Tibial nerve (tissue), 4 donors: ENCODE results near the gene MAP4K2. TPM values are rescaled to one million over a fixed set of nuclear protein-coding genes. Genes with fewer than 3 reads are reported as not detected.

Source experiments
- DNase-seq, 2 donors: peaks; one replicate each; pipeline ENCODE4 v3.0.0-alpha.2; 2019; ENCODE audit warnings: low spot score in 2 of 2
- H3K27ac ChIP-seq, 4 donors: fragments of 200-600 bp; sonication (generic) in 3 of 4; one replicate each; pipeline ENCODE4 v1.5.1; 2017 to 2019; ENCODE audit warnings: mild to moderate bottlenecking in 1 of 4
- H3K27me3 ChIP-seq, 2 donors: fragments of 200-600 bp; sonication (generic) in 1 of 2; one replicate each; pipeline versions ENCODE4 v1.5.1 to v1.6.0; 2017 to 2019
- H3K36me3 ChIP-seq, 3 donors: fragments of 200-600 bp; sonication (generic); one replicate each; pipeline ENCODE4 v1.5.1; 2018 to 2019
- H3K4me1 ChIP-seq, 4 donors: fragments of 200-600 bp; sonication (generic) in 3 of 4; one replicate each; pipeline ENCODE4 v1.5.1; 2017 to 2019
- H3K4me3 ChIP-seq, 4 donors: fragments of 200-600 bp; sonication (generic) in 3 of 4; one replicate each; pipeline ENCODE4 v1.5.1; 2017 to 2019; ENCODE audit warnings: mild to moderate bottlenecking in 1 of 4, moderate library complexity in 1 of 4
- H3K9me3 ChIP-seq, 4 donors: fragments of 200-600 bp; sonication (generic) in 3 of 4; one replicate each; pipeline ENCODE4 v1.5.1; 2017 to 2019
- EP300 ChIP-seq, 2 donors: sonication (generic); formaldehyde crosslinking; IDR thresholded peaks; one replicate each; pipeline ENCODE4 v1.6.1; 2017; ENCODE audit warnings: antibody characterized with exemption in 2 of 2, mild to moderate bottlenecking in 1 of 2
- POLR2A ChIP-seq, 2 donors: fragments of 450-650 bp; IDR thresholded peaks; one replicate each; pipeline ENCODE4 v1.6.1; 2017; ENCODE audit warnings: antibody characterized with exemption in 2 of 2, mild to moderate bottlenecking in 2 of 2, moderate library complexity in 2 of 2
- WGBS, 2 donors: methylation state at CpG; one replicate each; pipeline ENCODE4 v1.1.5; 2018; 5-methylcytosine and 5-hydroxymethylcytosine counted together
- total RNA-seq, 4 donors: library from RNA; depleted of rRNA; stranded (reverse); fragments of >200 nt; gene quantifications; one replicate each; pipeline ENCODE4 v1.1.0, GENCODE V29; 2016
- TF ChIP-seq, protein P1 (sequence below), 5 experiments: fragments of 200-600 bp in 3 of 5; fragments of 450-650 bp in 2 of 5; sonication (generic) in 3 of 5; IDR thresholded peaks; one replicate each; pipeline ENCODE4 v1.5.1; 2016 to 2019; ENCODE audit warnings: antibody characterized with exemption in 5 of 5, mild to moderate bottlenecking in 3 of 5, moderate library complexity in 2 of 5

The MAP4K2 gene
- total RNA-seq, 4 donors from 2014 or later, result 10.6 to 22.2 (median 13.5) TPM

DNA sequence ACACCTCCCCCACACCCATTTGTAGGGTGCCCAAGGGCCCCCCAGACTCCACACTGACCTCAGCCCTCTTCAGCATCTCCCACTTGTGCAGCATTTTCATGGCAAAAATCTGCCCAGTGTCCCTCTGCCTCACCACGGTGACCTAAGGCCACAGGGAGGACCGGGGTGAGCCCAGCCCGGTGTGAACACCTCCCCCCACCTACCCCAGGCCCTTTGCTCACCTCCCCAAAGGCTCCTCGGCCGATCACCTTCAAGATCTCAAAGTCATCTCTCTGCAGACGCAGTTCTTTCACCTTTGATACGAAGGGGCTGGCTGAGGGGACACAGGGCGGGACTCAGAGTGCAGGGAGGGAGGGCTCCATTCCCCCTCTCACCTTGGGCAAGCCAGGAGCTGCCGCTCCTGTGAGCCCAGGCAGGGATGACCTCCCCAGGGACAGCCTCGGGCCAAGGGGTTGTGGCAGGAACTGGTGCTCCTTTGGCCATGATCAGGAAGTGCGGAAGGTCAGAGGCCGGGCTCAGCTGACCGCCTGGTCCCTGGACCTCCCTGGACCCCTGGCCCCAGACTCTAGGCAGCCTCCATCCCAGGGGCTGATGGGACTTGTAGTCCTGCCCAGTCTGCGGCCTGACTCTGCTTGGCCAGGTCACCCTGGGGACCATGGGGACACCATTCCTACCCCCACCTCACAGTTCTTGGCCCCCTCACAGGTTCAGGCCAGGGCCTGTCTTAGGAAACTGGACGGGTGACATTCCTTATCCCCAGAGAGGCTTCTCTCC lies 38.8 kb upstream of the MAP4K2 start:
- 83 to 84% methylated on average over 9 to 15 of the region's 15 CpGs for WGBS, 2 donors
- H3K27me3 ChIP-seq, result no peaks in the 10 kb centered on the region
- TF ChIP-seq, protein P1, sequence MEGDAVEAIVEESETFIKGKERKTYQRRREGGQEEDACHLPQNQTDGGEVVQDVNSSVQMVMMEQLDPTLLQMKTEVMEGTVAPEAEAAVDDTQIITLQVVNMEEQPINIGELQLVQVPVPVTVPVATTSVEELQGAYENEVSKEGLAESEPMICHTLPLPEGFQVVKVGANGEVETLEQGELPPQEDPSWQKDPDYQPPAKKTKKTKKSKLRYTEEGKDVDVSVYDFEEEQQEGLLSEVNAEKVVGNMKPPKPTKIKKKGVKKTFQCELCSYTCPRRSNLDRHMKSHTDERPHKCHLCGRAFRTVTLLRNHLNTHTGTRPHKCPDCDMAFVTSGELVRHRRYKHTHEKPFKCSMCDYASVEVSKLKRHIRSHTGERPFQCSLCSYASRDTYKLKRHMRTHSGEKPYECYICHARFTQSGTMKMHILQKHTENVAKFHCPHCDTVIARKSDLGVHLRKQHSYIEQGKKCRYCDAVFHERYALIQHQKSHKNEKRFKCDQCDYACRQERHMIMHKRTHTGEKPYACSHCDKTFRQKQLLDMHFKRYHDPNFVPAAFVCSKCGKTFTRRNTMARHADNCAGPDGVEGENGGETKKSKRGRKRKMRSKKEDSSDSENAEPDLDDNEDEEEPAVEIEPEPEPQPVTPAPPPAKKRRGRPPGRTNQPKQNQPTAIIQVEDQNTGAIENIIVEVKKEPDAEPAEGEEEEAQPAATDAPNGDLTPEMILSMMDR (IDR thresholded peaks at IDR 0.05), result no peak
- TF ChIP-seq POLR2A (IDR thresholded peaks at IDR 0.05) (no peak), EP300 (IDR thresholded peaks at IDR 0.05) (no peak)
- H3K27ac ChIP-seq, result no peak overlapping the region
- no peaks in the 10 kb centered on the region for H3K36me3 ChIP-seq
- peaks cover 0 to 14% (median 3%) of the 10 kb centered on the region in 4 donors for H3K4me1 ChIP-seq
- DNase-seq, result no peak
- no peaks in the 10 kb centered on the region for H3K9me3 ChIP-seq
- no peak overlapping the region for H3K4me3 ChIP-seq

DNA sequence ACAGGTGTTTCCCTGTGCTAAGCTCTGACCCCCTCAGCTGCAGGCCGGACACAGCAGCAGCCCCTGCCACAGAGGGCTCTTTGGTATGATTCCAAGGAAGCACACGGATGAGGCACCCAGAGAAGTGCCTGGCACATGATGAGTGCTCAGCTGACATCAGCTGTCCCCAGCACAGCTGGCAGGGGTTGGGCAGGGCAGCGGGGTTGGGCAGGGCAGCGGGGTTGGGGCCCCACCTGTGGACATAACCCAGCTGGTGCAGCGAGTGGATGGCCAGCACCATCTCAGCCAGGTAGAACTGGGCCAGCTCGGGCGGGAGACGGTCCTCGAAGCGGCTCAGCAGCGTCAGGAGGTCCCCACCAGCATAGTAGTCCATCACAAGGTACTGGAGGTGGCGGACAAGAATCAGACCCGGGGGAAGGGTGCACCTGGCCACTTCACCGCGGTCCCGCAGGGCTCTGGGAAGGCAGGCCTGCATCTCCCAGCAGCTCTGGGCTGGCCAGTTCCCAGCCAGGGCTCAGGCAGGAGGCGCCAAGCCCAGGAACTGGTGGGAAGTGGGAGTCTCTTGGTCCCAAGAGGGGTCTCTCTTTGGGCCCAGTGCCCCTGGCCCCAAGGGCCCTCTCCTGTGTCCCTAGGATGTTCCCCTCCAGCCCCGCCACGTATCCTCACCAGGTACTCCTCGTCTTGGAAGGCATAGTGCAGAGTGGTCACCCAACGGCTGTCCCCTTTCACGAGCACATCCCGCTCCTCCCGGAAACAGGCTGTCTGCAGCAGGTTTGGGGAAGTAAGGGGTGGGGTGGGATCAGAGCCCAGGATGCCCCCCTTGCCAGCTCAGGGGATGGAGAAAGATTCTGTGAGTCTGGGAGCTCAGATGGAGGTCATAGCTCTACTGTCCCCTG lies 37.1 kb upstream of the MAP4K2 start:
- Histone ChIP-seq H3K27me3 (no peaks in the 10 kb centered on the region), H3K4me3 (no peak overlapping the region), H3K4me1 (peaks cover 0 to 14% (median 2%) of the 10 kb centered on the region in 4 donors), H3K36me3 (no peaks in the 10 kb centered on the region), H3K9me3 (no peaks in the 10 kb centered on the region), H3K27ac (no peak overlapping the region)
- DNase-seq, result no peak
- TF ChIP-seq POLR2A (IDR thresholded peaks at IDR 0.05) (no peak), EP300 (IDR thresholded peaks at IDR 0.05) (no peak)
- TF ChIP-seq, protein P1 (IDR thresholded peaks at IDR 0.05), result no peak
- 80 to 91% methylated on average over 15 to 24 of the region's 24 CpGs for WGBS, 2 donors

DNA sequence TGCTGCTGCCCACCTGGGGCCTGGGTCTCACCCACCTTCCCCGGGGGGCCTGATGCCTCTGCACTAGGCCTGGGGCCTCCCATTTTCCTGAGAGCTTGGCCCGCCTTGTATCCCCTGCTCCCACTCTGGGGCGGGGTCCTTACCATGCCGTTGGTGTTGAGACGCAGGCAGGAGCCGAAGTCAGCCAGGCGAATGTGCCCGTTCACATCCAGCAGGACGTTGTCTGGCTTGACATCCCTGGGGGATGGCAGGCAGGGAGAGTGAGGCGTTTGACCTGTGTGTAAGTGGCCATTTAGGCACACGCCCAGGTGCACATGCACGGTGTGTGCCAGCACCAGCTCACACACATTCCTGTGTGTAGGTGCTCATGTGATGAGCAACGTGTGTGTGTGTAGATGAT lies 36.3 kb upstream of the MAP4K2 start:
- 87 to 91% methylated on average over 5 to 13 of the region's 13 CpGs for WGBS, 2 donors
- H3K4me1 ChIP-seq, result peaks cover 0 to 7% (median 0%) of the 10 kb centered on the region in 4 donors
- DNase-seq, result no peak
- H3K36me3 ChIP-seq, result no peaks in the 10 kb centered on the region
- no peaks in the 10 kb centered on the region for H3K9me3 ChIP-seq
- TF ChIP-seq EP300 (IDR thresholded peaks at IDR 0.05) (no peak), POLR2A (IDR thresholded peaks at IDR 0.05) (no peak)
- TF ChIP-seq, protein P1 (IDR thresholded peaks at IDR 0.05), result no peak
- H3K27ac ChIP-seq, result no peak overlapping the region
- no peaks in the 10 kb centered on the region for H3K27me3 ChIP-seq
- H3K4me3 ChIP-seq, result no peak overlapping the region

DNA sequence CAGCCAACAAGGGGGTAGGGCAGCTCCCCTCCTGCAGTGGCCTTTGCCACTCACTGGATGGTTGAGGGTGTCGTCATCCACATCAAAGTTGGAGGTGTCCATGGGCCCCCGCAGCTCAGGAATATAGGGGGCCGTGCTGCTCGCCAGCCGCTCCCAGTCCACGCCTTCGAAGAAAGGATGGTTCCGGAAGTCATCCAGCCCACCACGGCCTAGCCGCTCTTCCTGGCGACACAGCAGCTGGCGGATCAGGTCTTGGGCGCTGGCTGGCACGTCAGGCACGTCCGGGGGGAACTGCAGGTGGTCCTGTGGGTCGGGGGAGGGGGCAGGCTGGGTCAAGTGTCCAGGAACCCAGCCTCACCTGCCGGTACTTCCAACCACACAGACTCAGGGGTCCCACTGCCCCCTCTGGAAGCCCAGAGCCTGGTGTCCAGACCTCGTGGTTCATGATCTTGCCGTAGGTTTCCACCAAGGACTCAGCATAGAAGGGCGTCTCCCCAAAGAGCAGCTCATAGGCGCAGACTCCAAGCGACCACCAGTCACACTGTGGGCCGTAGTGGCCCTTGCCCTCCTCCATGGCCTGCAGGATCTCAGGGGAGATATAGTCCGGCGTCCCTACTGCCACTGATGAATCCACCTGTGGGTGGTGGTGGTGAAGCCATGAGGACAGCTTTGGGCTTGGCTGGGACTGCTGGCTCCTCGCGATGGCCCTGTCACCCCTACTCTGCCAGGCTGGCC lies 35.8 kb upstream of the MAP4K2 start:
- peaks cover 0 to 2% (median 0%) of the 10 kb centered on the region in 4 donors for H3K4me1 ChIP-seq
- H3K4me3 ChIP-seq, result no peak overlapping the region
- H3K36me3 ChIP-seq, result no peaks in the 10 kb centered on the region
- no peak for DNase-seq
- no peak overlapping the region for H3K27ac ChIP-seq
- 86 to 91% methylated on average over 23 to 28 of the region's 28 CpGs for WGBS, 2 donors
- TF ChIP-seq, protein P1 (IDR thresholded peaks at IDR 0.05), result no peak
- no peak for TF ChIP-seq POLR2A (IDR thresholded peaks at IDR 0.05)
- TF ChIP-seq EP300 (IDR thresholded peaks at IDR 0.05), result no peak
- H3K9me3 ChIP-seq, result no peaks in the 10 kb centered on the region
- no peaks in the 10 kb centered on the region for H3K27me3 ChIP-seq
